HG03196 (cell line): Measurements from ENCODE around the gene KIRREL2.
"Not testable (repeated sequence)": the region's sequence is repeated elsewhere in the genome, so short reads cannot be mapped to it uniquely, and the experiment has no call there.

Source experiments
- ATAC-seq: cut with Tn5 transposase; IDR thresholded peaks from one replicate; pipeline ENCODE4 v1.9.1; 2021; ENCODE audit not compliant: unreplicated experiment

The KIRREL2 gene

GRCh38 chr19:35856546-35857149 lies at the start of gene KIRREL2:
KIRREL2 (plus strand) TSS chr19:35856911; CDS start chr19:35857120, 209 bp downstream.
- no peak for ATAC-seq

DNA sequence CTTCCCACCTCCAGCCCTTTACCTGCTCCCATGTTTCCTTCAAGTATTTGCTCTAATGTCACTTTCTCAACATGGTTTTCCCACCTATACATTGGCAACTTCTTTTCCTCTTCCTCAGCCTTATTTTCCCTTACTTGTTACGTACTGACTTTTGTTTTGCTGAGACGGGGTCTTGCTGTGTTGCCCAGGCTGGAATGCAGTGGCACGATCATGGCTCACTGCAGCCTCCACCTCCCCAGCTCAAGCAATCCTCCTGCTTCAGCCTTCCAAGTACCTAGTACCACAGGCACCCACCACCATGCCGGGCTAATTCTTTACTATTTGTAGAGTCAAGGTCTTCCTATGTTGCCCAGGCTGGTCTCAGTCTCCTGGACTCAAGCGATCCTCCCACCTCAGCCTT lies 49.1 kb upstream of the KIRREL2 start:
- ATAC-seq, result no peak

DNA sequence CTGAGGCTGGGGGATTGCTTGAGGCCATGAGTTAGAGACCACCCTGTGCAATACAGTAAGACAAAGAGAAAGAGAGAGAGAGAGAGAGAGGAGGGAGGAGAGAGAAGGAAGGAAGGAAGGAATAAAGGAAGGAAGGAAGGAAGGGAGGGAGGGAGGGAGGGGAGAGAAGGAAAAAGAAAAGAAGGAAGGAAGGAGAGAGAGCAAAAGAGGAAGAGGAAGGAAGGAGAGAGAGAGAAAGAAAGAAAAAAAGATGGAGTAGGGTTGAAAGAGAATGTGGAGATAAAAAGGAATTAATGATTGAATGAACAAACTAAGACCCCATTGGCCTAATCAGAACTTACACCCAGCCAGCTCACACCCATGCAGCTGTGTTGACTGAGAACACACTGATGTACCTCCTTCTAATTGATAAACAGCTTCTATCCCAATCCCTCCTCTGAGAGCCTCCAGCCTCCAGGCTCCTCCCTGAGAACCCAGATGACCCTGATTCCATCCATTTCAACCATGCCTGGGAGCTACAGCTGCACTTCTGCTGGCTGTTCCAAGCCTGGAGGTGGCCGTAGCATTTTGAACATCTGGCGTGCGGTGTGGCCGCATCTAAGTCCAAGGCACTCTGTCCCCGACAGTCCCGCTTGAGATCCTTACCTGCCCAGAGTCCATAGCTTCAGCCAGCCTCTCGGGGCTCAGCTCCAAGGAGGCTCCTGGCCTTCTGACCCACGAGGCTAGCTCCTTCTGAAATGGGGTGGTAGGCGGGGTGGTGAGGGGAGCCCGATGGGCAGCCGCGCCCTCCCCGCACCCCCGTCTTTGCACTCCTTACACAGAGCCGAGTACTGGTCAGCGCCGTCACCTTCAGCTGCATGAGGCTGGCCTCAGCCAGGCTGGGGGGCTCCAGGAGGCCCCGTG lies 45.1 kb upstream of the KIRREL2 start:
- no peak for ATAC-seq

DNA sequence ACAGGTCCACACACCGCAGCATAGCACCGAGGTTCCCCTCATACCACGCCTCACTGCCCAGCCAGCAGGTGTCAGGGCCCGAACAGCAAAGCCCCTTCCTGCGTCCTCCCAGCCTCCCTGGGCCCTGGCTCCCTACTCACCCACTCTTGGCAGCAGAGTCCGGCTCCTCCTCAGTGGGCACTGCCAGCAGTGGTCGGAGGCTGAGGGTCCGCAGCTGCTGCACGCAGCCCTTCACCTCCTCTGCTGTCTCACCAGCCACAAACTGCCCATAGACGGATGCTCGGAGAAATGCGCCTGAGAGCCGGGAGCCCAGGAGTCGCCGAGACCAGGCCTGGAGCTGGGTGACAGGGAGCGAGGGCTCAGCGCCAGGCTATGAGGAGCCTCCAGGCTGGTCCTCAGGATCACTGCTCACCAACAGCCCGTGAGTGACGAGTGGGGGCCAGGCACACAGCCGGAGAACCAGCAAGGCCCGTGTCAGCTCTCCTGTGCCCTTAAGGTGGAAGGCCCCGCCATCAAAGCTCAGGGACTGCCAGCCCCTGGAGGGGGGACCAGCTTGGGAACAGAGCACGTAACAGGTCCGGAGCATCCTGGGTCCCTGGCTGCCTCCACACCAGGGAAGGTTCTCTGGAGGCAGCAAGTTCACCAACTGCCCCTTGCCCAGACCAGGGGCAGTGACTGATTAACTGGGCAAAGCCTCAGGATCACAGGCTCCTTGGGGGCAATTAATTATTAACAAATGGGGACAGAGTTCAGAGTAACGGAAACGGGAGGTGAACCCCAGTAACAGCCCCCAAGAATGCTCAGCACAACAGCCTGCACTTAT lies 44.3 kb upstream of the KIRREL2 start, which contains the start of gene PRODH2:
Gene PRODH2, minus strand, starts transcription at position 626 of the 823 bp plus-strand sequence. Its CDS starts 40 bp downstream, at position 586.
- ATAC-seq, result no peak

GRCh38 chr19:35813043-35813890 lies 43.4 kb upstream of the KIRREL2 start:
- ATAC-seq, result no peak

GRCh38 chr19:35816262-35816661 lies 40.4 kb upstream of the KIRREL2 start:
- no peak for ATAC-seq

DNA sequence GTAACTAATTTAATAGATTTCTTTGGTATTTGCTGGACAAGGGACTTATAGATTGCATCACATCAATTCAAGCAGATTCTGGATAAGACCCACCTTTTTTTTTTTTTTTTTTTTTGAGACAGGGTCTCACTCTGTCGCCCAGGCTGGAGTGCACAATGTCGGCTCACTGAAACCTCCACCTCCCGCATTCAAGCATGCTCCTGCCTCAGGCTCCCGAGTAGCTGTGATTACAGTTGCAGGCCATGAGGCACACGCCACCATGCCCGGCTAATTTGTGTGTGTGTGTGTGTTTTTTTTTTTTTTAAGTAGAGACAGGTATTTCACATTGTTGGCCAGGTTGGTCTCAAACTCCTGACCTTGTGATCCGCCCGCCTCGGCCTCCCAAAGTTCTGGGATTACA lies 39.9 kb upstream of the KIRREL2 start:
- ATAC-seq, result no peak

GRCh38 chr19:35818445-35818844 lies 38.3 kb upstream of the KIRREL2 start:
- ATAC-seq, result no peak

GRCh38 chr19:35822579-35822978 lies 34.1 kb upstream of the KIRREL2 start:
- no peak for ATAC-seq

DNA sequence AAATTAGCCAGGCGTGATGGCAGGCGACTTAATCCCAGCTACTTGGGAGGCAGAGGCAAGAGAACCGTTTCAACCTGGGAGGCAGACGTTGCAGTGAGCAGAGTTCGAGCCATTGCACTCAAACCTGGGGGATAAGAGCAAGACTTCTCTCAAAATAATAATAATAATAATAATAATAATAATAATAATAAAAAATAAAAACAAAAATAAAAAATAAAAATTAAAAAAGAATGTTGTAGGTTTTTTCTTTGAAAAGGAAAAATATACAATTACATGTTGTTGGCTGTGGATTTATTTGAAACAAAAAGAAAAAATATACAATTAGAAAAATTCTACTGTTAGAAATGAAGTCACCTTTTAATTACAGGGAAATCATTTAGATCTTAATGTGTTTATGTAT lies 32.6 kb upstream of the KIRREL2 start:
- no peak for ATAC-seq

GRCh38 chr19:35828692-35829301 lies 27.9 kb upstream of the KIRREL2 start:
- ATAC-seq, result no peak

- ATAC-seq, result no peak
These were observed 25.7 kb upstream of the KIRREL2 start for GRCh38 chr19:35830986-35831385.

- no peak for ATAC-seq
These were observed 24.7 kb upstream of the KIRREL2 start for GRCh38 chr19:35832054-35832453.

GRCh38 chr19:35833972-35834371 lies 22.7 kb upstream of the KIRREL2 start:
- no peak for ATAC-seq

GRCh38 chr19:35836096-35836495 lies 20.6 kb upstream of the KIRREL2 start:
- not testable (repeated sequence) for ATAC-seq

- ATAC-seq, result no peak
These were observed 14.6 kb upstream of the KIRREL2 start for GRCh38 chr19:35841961-35842595.

- no peak for ATAC-seq
These were observed 13.9 kb upstream of the KIRREL2 start for GRCh38 chr19:35842666-35843272.

DNA sequence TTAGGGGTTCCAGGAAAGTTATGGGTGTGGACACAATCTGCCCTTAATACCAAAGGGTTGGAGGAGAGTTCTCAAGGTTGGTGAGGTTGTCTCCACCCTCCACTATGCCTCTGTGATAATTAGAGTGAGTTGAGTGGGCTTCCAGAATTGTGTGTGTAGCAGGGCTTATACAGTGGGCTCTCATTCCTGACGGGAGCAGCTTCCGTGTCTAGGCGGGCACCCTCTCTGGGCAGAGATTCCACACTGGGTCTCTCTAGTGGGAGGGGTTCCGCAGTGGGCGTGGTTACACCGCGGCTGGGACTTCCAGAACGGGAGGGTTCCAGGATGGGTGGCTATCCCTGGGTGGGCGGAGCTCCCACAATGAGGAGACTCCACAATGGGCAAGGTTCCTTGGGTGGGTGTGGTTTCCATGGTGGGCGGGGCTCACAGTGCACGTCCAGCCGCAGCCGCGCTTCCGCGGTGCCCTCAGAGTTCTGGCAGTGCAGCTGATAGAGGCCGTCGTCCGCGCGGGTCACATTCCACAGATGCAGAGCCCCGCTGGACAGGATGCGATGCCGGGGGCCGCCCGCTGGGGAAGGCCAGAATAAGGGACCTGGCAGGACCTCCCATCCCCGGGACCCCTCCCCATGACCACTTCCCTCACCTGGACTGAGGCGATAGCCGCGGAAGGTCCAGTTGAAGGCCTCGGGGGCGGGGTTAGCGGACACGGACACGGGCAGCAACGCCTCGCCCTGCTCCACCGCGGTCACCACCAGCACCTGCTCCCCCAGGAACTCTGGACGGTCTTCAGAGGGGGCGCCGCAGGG lies 12.8 kb upstream of the KIRREL2 start:
- no peak for ATAC-seq
